Measurements from ENCODE around the gene MAPK12.

MAPK12 gene

GRCh38 chr22:50264946-50265669 lies 3.6 kb upstream of the MAPK12 start:
- no peak for DNase-seq

GRCh38 chr22:50264104-50264745 lies 2.7 kb upstream of the MAPK12 start:
- no peak for DNase-seq

- no peak for DNase-seq
These were observed 1.6 kb upstream of the MAPK12 start for GRCh38 chr22:50262973-50263617.

- DNase-seq, result no peak
These were observed 1.0 kb upstream of the MAPK12 start for GRCh38 chr22:50262460-50262911.

GRCh38 chr22:50260801-50261614 lies 475 bp downstream of the MAPK12 start:
- DNase-seq, result no peak

- no peak for DNase-seq
These were observed 1.1 kb downstream of the MAPK12 start for GRCh38 chr22:50260434-50260800.

GRCh38 chr22:50259302-50259701 lies 2.2 kb downstream of the MAPK12 start:
- DNase-seq, result no peak

GRCh38 chr22:50258361-50259292 lies 2.9 kb downstream of the MAPK12 start:
- no peak for DNase-seq

- no peak for DNase-seq
These were observed 3.8 kb downstream of the MAPK12 start for GRCh38 chr22:50257451-50258360.

- DNase-seq, result no peak
These were observed 4.4 kb downstream of the MAPK12 start for GRCh38 chr22:50257041-50257440.

- DNase-seq, result no peak
These were observed 5.1 kb downstream of the MAPK12 start for GRCh38 chr22:50256258-50256862.

- DNase-seq, result no peak
These were observed 5.9 kb downstream of the MAPK12 start for GRCh38 chr22:50255607-50256006.

GRCh38 chr22:50255099-50255498 lies 6.4 kb downstream of the MAPK12 start:
- no peak for DNase-seq

- no peak for DNase-seq
These were observed 7.5 kb downstream of the MAPK12 start for GRCh38 chr22:50253941-50254340.

- no peak for DNase-seq
These were observed 8.2 kb downstream of the MAPK12 start for GRCh38 chr22:50253046-50253915.

- peak; percentile 68 for DNase-seq
These were observed 9.1 kb downstream of the MAPK12 start for GRCh38 chr22:50252082-50253045.

GRCh38 chr22:50251477-50252081 lies 9.9 kb downstream of the MAPK12 start:
- no peak for DNase-seq

Data from stimulated activated naive CD4-positive, alpha-beta T cell treated with Interleukin-2 at 50 U/mL for 16 hours (primary cell).